Esophagus muscularis mucosa (tissue), 3 donors: ENCODE data around the gene LTBP2.

Source experiments
- CTCF ChIP-seq, 3 experiments: fragments of 200-600 bp in 2 of 3; fragments of 450-650 bp in 1 of 3; sonication (generic) in 2 of 3; IDR thresholded peaks; one replicate each; pipeline ENCODE4 v1.5.1; 2017 to 2019; ENCODE audit warnings: antibody characterized with exemption in 3 of 3, mild to moderate bottlenecking in 2 of 3, moderate library complexity in 1 of 3
- POLR2A ChIP-seq: fragments of 450-650 bp; IDR thresholded peaks from one replicate; pipeline ENCODE4 v1.6.1; 2017; ENCODE audit warnings: antibody characterized with exemption, moderate library complexity, mild to moderate bottlenecking, low read depth

- TF ChIP-seq CTCF (IDR thresholded peaks at IDR 0.05), result no peak
- TF ChIP-seq POLR2A, result no peak
Measured at GRCh38 chr14:74482571-74482970, 129.5 kb downstream of the LTBP2 start.
